Breast epithelium (tissue), 3 donors: ENCODE results near the gene FYCO1.

ENCODE experiments used
- POLR2A ChIP-seq: fragments of 450-650 bp; IDR thresholded peaks from one replicate; pipeline ENCODE4 v1.6.1; 2016; ENCODE audit warnings: antibody characterized with exemption, mild to moderate bottlenecking, moderate library complexity
- TF ChIP-seq, protein P1 (sequence below), 3 donors: fragments of 450-650 bp; IDR thresholded peaks; one replicate each; pipeline ENCODE4 v1.5.1; 2016 to 2017; ENCODE audit warnings: antibody characterized with exemption in 3 of 3, mild to moderate bottlenecking in 3 of 3, moderate library complexity in 3 of 3

DNA sequence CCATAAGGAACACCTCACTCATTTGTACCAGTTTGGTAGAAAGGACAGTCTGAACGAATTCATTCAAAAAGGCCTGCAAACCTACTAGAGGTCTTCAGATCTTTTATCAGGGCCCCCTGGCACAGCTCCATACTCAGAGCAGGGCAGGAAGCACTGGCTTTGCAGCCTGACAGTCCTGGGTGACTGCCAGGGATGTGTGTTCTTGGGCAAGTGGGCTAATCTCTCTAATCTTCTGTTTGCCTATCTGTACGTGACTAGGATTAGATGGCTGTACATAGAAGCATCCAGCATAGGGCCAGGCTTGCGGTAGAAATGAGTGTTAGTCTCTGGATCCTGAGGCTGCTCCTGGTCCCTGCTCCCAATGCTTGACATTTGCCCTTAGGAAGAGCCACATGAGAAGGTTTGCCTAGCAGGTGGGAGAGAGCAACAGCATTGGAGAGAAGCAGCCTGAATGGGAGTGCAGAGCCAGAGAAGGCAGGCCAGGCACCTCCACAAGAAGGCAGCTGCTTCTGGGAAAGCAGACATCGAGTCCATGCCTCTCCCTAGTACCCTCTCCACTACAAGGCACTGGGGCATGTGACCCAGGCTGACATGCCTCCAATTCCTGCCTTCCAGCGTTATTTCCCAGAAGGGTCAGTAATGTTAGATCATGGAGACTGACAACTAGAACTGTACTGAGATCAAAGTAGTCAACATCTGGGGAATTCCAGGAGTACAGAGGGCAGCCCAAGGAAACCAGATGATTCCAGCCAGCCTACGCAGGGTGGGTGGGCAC is 53.4 kb downstream of the FYCO1 start:
- TF ChIP-seq, protein P1, sequence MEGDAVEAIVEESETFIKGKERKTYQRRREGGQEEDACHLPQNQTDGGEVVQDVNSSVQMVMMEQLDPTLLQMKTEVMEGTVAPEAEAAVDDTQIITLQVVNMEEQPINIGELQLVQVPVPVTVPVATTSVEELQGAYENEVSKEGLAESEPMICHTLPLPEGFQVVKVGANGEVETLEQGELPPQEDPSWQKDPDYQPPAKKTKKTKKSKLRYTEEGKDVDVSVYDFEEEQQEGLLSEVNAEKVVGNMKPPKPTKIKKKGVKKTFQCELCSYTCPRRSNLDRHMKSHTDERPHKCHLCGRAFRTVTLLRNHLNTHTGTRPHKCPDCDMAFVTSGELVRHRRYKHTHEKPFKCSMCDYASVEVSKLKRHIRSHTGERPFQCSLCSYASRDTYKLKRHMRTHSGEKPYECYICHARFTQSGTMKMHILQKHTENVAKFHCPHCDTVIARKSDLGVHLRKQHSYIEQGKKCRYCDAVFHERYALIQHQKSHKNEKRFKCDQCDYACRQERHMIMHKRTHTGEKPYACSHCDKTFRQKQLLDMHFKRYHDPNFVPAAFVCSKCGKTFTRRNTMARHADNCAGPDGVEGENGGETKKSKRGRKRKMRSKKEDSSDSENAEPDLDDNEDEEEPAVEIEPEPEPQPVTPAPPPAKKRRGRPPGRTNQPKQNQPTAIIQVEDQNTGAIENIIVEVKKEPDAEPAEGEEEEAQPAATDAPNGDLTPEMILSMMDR (IDR thresholded peaks at IDR 0.05): no peak
- TF ChIP-seq POLR2A: no peak
